Keratinocyte (primary cell): Measurements from ENCODE around the gene ZNF74. TPM values are rescaled to one million over a fixed set of nuclear protein-coding genes. Genes with fewer than 3 reads are reported as not detected.

Source experiments
- DNase-seq: peaks from one replicate; pipeline ENCODE4 v3.0.0-alpha.2; 2011; ENCODE audit warnings: low read depth, missing footprints, low spot score
- FAIRE-seq: peaks from 2 replicates; lab custom pipeline; 2011; peaks lifted over from hg19 to GRCh38; lab: Jason Lieb, UNC
- H2AFZ ChIP-seq: 2 replicates; pipeline ENCODE4 v1.6.0; 2012; ENCODE audit warnings: low read length, control low read depth, inconsistent platforms; ENCODE audit not compliant: control insufficient read depth
- H3K27ac ChIP-seq: 2 replicates; pipeline ENCODE4 v1.5.1; 2011; ENCODE audit warnings: low read length; ENCODE audit not compliant: control insufficient read depth, insufficient read depth
- H3K27me3 ChIP-seq: 3 replicates; pipeline ENCODE4 v1.6.0; 2011; ENCODE audit warnings: low read length; ENCODE audit not compliant: control insufficient read depth, insufficient read depth; ENCODE audit errors: extremely low read depth
- H3K36me3 ChIP-seq, 2 experiments: 2 replicates in 1 of 2; 3 replicates in 1 of 2; pipeline ENCODE4 v1.5.1; 2011; ENCODE audit warnings: low read length in 2 of 2, mild to moderate bottlenecking in 1 of 2; ENCODE audit not compliant: control insufficient read depth in 2 of 2, insufficient read depth in 2 of 2; ENCODE audit errors: extremely low read depth in 1 of 2
- H3K4me1 ChIP-seq: 3 replicates; pipeline ENCODE4 v1.5.1; 2011; ENCODE audit warnings: low read length; ENCODE audit not compliant: control insufficient read depth, insufficient read depth; ENCODE audit errors: extremely low read depth
- H3K4me2 ChIP-seq: 3 replicates; pipeline ENCODE4 v1.6.0; 2011; ENCODE audit warnings: low read depth, low read length; ENCODE audit not compliant: control insufficient read depth, insufficient read depth; ENCODE audit errors: extremely low read depth
- H3K4me3 ChIP-seq, 3 experiments: fragments of 200-600 bp in 1 of 3; sonication (generic) in 1 of 3; 2 replicates in 2 of 3; 3 replicates in 1 of 3; pipeline ENCODE4 v1.5.1; 2011 to 2016; ENCODE audit warnings: low read length in 3 of 3, mild to moderate bottlenecking in 3 of 3, control low read depth in 2 of 3, inconsistent platforms in 1 of 3, low read depth in 1 of 3, mixed read lengths in 1 of 3, mixed run types in 1 of 3, moderate library complexity in 1 of 3; ENCODE audit not compliant: control insufficient read depth in 2 of 3, insufficient read depth in 2 of 3; ENCODE audit errors: extremely low read depth in 1 of 3
- H3K79me2 ChIP-seq: 2 replicates; pipeline ENCODE4 v1.6.0; 2012; ENCODE audit warnings: low read length; ENCODE audit not compliant: control insufficient read depth, insufficient read depth
- H3K9ac ChIP-seq: 3 replicates; pipeline ENCODE4 v1.6.0; 2011; ENCODE audit warnings: low read length; ENCODE audit not compliant: control insufficient read depth, insufficient read depth; ENCODE audit errors: extremely low read depth
- H3K9me1 ChIP-seq: 3 replicates; pipeline ENCODE4 v1.6.0; 2011; ENCODE audit warnings: low read length; ENCODE audit not compliant: control insufficient read depth, insufficient read depth; ENCODE audit errors: extremely low read depth
- H3K9me3 ChIP-seq: 2 replicates; pipeline ENCODE4 v1.5.1; 2012; ENCODE audit warnings: low read depth, low read length; ENCODE audit not compliant: control insufficient read depth
- H4K20me1 ChIP-seq: 3 replicates; pipeline ENCODE4 v1.6.0; 2011; ENCODE audit warnings: low read length; ENCODE audit not compliant: control insufficient read depth, insufficient read depth; ENCODE audit errors: extremely low read depth
- EZH2 ChIP-seq: IDR thresholded peaks from one replicate; pipeline ENCODE4 v1.6.1; 2012; ENCODE audit warnings: inconsistent platforms, mild to moderate bottlenecking, low read length, moderate library complexity
- dilution Hi-C: fragments of 300-500 bp; cut with MboI; formaldehyde crosslinking; loops from one replicate; pipeline ENCODE4 v1.7.0; 2020; ENCODE audit warnings: low sequenced_read_pairs; ENCODE audit not compliant: extremely low pct_ligation_motif_present
- polyA plus RNA-seq, 5 experiments: library from polyadenylated mRNA; depleted of rRNA in 3 of 5; stranded (reverse) in 3 of 5; stranded (forward) in 1 of 5; unstranded in 1 of 5; fragments of >200 nt; gene quantifications; 1 replicate in 1 of 5; 2 replicates in 3 of 5; 3 replicates in 1 of 5; pipeline versions ENCODE4 v1.2.1 to v1.2.3, GENCODE V29; 2011 to 2012; ENCODE audit warnings: missing spikeins in 2 of 5, low read depth in 1 of 5, low replicate concordance in 1 of 5
- TF ChIP-seq, protein P1 (sequence below), 3 experiments: IDR thresholded peaks in 1 of 3; conservative IDR thresholded peaks in 1 of 3; optimal IDR thresholded peaks in 1 of 3; 2 replicates in 2 of 3; 3 replicates in 1 of 3; pipeline versions ENCODE3 to v1.5.1; 2011; ENCODE audit warnings: low read length in 3 of 3, mild to moderate bottlenecking in 3 of 3, moderate library complexity in 2 of 3, control low read depth in 1 of 3, inconsistent platforms in 1 of 3; ENCODE audit not compliant: insufficient read depth in 2 of 3; ENCODE audit errors: extremely low read depth in 1 of 3

The ZNF74 gene
- polyA plus RNA-seq, 1 donor (not counting 4 experiments of a cell fraction or from before 2014, with no cell fraction given) = 5.2 TPM

DNA sequence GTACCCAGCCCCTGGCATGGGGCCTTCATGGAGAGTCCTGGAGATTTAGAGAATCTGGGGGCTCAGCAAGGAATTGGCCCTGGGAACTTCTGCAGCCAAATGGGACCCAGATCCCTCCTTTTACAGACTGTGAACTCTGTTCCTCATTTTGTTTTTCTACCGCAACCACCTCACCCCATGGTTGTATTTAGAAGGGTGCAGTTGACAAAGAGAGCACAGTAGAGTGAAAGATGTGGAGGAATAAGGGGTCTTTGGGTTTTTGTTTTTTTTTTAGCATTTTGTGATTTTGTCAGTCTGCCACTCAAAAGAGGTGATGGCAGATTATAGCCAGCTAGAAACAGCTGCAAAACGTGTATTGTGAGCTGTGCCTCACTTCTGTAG lies 1.9 kb downstream of the ZNF74 start:
- Histone ChIP-seq H3K4me2 (no peak overlapping the region), H3K27me3 (no peaks in the 10 kb centered on the region), H3K9me3 (no peaks in the 10 kb centered on the region), H3K27ac (no peak overlapping the region), H3K4me1 (peaks cover 6% of the 10 kb centered on the region), H3K36me3 (peaks cover 0 to 7% of the 10 kb centered on the region in 2 experiments), H3K4me3 (no peak overlapping the region), H4K20me1 (no peaks in the 10 kb centered on the region), H2AFZ (no peak overlapping the region), H3K9me1 (no peaks in the 10 kb centered on the region), H3K9ac (no peak overlapping the region), H3K79me2 (peaks cover 11% of the 10 kb centered on the region)
- DNase-seq (no peak), FAIRE-seq (no peak)
- dilution Hi-C loops = no loop called here
- TF ChIP-seq, protein P1, sequence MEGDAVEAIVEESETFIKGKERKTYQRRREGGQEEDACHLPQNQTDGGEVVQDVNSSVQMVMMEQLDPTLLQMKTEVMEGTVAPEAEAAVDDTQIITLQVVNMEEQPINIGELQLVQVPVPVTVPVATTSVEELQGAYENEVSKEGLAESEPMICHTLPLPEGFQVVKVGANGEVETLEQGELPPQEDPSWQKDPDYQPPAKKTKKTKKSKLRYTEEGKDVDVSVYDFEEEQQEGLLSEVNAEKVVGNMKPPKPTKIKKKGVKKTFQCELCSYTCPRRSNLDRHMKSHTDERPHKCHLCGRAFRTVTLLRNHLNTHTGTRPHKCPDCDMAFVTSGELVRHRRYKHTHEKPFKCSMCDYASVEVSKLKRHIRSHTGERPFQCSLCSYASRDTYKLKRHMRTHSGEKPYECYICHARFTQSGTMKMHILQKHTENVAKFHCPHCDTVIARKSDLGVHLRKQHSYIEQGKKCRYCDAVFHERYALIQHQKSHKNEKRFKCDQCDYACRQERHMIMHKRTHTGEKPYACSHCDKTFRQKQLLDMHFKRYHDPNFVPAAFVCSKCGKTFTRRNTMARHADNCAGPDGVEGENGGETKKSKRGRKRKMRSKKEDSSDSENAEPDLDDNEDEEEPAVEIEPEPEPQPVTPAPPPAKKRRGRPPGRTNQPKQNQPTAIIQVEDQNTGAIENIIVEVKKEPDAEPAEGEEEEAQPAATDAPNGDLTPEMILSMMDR (optimal IDR thresholded peaks at IDR 0.05 in 1 of 3, IDR thresholded peaks at IDR 0.05 in 1 of 3, conservative IDR thresholded peaks at IDR 0.05 in 1 of 3; ENCODE audit: extremely low read depth in 1 of 3, insufficient read depth in 2 of 3, low read length in 3 of 3) = no peak
- TF ChIP-seq EZH2 = no peak

DNA sequence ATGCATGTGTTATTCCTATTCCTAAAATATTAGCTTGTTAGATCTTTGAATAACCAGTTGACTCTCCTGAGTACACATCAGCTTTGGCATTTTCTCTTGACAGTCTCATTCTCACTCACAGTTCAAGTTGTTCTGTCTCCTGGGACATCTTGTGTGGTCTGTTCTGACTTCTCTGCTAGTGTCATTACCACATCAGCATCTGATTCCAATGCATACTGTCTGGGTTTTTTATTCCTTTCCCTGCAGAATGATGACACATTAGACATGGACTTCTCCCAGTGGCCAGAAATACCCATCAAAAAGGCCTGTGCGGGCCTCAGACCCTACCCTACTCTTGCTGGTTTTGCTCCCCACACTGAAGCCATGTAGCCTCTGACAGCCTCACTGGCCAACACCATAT lies 2.7 kb downstream of the ZNF74 start:
- no peak for FAIRE-seq
- H3K9me1 ChIP-seq = no peaks in the 10 kb centered on the region
- no peak overlapping the region for H3K4me3 ChIP-seq
- no peak for TF ChIP-seq EZH2
- TF ChIP-seq, protein P1 (optimal IDR thresholded peaks at IDR 0.05 in 1 of 3, IDR thresholded peaks at IDR 0.05 in 1 of 3, conservative IDR thresholded peaks at IDR 0.05 in 1 of 3; ENCODE audit: extremely low read depth in 1 of 3, insufficient read depth in 2 of 3, low read length in 3 of 3) = no peak
- dilution Hi-C loops = no loop called here
- no peaks in the 10 kb centered on the region for H4K20me1 ChIP-seq
- no peak overlapping the region for H3K9ac ChIP-seq
- H3K79me2 ChIP-seq = peaks cover 11% of the 10 kb centered on the region
- peaks cover 0 to 7% of the 10 kb centered on the region in 2 experiments for H3K36me3 ChIP-seq
- no peaks in the 10 kb centered on the region for H3K27me3 ChIP-seq
- H3K4me1 ChIP-seq = peaks cover 6% of the 10 kb centered on the region
- H3K4me2 ChIP-seq = no peak overlapping the region
- H3K27ac ChIP-seq = no peak overlapping the region
- no peak overlapping the region for H2AFZ ChIP-seq
- H3K9me3 ChIP-seq = no peaks in the 10 kb centered on the region
- DNase-seq = no peak
